HG02798 (cell line): ENCODE measurements around the gene SYNM.

Experiments
- ATAC-seq: cut with Tn5 transposase; IDR thresholded peaks from one replicate; pipeline ENCODE4 v1.9.1; 2021; ENCODE audit warnings: mild to moderate bottlenecking; ENCODE audit not compliant: unreplicated experiment, poor library complexity

SYNM gene

GRCh38 chr15:99137877-99138276 lies 33.0 kb downstream of the SYNM start:
- ATAC-seq = no peak

GRCh38 chr15:99138491-99138982 lies 33.7 kb downstream of the SYNM start:
- no peak for ATAC-seq

GRCh38 chr15:99139276-99139675 lies 34.4 kb downstream of the SYNM start:
- ATAC-seq = no peak

GRCh38 chr15:99140590-99140989 lies 35.7 kb downstream of the SYNM start:
- no peak for ATAC-seq

GRCh38 chr15:99141943-99142342 lies 37.1 kb downstream of the SYNM start:
- no peak for ATAC-seq

GRCh38 chr15:99142562-99142961 lies 37.7 kb downstream of the SYNM start:
- ATAC-seq = no peak

- no peak for ATAC-seq
Observed at GRCh38 chr15:99143242-99143641, 38.4 kb downstream of the SYNM start.

- no peak for ATAC-seq
Observed at GRCh38 chr15:99143655-99144610, 39.1 kb downstream of the SYNM start.

GRCh38 chr15:99145005-99145404 lies 40.1 kb downstream of the SYNM start:
- ATAC-seq = no peak

- no peak for ATAC-seq
Observed at GRCh38 chr15:99145778-99146177, 40.9 kb downstream of the SYNM start.

- ATAC-seq = no peak
Observed at GRCh38 chr15:99146661-99147060, 41.8 kb downstream of the SYNM start.

GRCh38 chr15:99148851-99149276 lies 44.0 kb downstream of the SYNM start:
- no peak for ATAC-seq

GRCh38 chr15:99149366-99149765 lies 44.5 kb downstream of the SYNM start:
- no peak for ATAC-seq

GRCh38 chr15:99151156-99151555 lies 46.3 kb downstream of the SYNM start:
- ATAC-seq = no peak

GRCh38 chr15:99153026-99153535 lies 48.2 kb downstream of the SYNM start:
- no peak for ATAC-seq

- no peak for ATAC-seq
Observed at GRCh38 chr15:99154271-99154670, 49.4 kb downstream of the SYNM start.

- ATAC-seq = no peak
Observed at GRCh38 chr15:99155961-99156443, 51.1 kb downstream of the SYNM start.

GRCh38 chr15:99157456-99157855 lies 52.6 kb downstream of the SYNM start:
- ATAC-seq = no peak

- ATAC-seq = no peak
Observed at GRCh38 chr15:99158626-99159412, 53.9 kb downstream of the SYNM start.

GRCh38 chr15:99163271-99164062 lies 58.6 kb downstream of the SYNM start:
- no peak for ATAC-seq
